HPDE6-E6E7 (cell line): ENCODE measurements around the gene SEMA3B.

Source experiments
- DNase-seq: peaks from one replicate; pipeline ENCODE4 v3.0.0; 2011; ENCODE audit warnings: missing footprints; ENCODE audit errors: extremely low spot score

Gene SEMA3B

DNA sequence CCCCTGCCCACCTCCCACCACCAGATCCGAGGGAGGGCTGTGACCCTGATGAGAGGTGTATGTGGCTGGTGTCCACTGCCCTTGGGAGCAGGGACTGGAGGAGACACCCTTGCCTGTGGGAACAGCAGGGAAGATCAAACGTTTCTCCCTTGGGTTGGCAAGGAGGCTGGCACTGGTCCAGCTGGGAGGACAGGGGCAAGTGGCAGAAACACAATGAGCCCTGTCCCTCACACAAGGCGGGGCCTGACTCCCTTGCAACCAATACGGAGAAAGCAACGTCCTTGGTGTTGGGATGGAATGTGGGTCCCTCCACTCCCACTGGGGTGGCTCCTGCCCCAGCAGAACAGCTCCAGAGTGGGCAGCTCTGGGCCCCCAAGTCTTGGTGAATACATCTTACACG, 48.4 kb downstream of the SEMA3B start:
- DNase-seq, result no peak

DNA sequence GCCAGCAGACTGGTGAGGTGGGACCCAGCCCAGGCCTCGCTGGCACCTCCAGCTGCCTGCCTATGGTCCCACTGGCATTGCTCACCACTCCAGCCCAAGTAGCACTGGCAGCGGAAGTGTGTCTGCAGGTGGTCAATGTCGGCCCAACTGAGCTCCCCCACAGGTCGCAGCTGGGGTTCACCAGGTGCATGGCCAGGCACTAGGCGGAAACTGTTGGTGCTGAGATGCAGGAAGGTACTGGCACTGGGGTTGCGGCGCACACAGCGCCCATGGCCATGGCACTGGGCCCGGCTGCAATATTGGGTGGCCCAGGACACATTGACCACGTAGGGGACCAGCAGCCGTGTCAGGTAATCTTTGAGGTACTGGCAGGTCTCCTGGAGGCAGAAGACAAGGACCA, 49.2 kb downstream of the SEMA3B start:
- no peak for DNase-seq

DNA sequence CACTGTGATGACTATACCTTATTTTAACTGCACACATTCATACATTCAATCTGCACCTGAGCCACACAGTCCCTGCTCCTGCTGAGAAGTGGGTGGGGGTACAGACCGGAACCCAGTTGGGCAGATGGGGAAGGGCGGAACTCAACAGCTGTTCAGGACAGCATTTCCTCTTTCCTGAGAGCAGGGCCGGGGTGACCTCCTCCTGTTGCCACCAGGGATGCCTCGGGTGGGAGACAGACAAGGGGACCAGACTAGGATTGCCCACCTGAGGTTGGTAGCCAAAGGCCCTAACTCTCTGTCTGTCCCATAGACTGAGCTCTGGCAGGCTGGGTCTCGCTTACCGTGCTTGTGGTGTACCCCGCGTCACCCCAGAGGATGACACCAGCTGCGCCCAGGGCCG, 49.7 kb downstream of the SEMA3B start:
- no peak for DNase-seq

DNA sequence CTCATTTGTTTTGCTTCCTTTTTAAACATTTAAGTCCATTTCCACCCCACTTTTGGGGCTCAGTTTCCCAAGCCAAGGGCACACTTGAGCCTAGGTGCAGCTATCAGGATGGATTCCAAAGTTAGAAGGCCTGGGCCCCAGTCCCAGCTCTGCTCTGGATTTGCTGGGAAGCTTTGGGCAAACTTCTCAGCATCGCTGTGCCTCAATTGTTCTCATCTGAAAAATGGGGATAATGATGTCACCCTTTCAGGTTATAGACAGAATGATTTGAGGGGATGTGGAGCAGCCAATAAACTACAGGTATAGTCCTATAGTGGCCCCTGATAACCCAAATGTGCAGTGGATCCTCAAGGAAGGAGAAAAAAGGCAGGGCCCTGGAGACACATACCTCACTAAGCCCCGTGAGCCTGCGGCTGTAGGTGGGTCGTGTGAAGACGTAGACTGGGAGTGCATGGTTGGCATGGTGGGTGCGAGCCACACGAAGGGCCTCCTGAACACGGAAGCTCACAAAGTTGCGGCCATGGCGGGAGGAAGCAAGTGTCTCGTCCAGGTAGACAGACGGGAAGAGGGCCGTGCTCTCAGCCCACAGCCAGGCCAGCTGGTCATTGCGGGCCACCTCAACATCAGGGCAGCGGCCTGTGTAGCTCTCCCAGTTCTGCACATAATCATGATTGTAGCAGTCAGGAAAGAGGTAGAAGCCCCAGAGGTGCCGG, 50.4 kb downstream of the SEMA3B start:
- DNase-seq, result no peak

DNA sequence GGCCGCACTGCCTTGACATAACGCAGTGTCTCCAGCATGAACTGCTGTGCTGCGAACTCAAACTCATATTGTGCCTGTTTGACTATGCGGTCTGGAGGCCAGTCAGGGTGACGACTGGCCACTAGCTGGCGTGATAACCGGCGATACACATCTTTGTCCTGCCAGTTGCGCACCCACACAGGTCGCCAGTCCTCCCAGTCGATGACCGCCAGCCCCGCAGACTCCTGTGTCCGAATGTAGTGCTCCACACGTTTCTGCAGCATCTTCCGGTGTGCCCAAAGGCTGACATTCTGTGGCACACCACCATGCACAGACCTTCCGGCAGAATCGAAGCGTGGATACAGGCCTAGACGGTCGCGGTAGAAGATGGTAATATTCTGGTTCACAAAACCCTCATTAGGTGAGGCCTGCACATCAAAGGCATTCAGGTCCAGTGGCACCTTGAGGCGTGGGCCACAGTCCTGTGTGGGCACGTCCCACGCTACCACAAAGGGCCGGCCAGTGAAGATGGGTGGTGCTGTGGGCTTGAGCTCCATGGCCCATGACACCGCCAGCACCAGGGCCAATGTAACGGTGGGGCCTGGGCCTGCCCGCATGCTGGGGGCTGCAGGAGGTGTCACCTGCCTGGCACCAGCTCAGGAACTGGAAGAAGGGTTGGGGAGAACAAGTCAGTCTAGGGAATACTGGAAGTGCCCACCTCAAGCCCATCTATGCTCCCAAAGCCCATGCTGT, 51.1 kb downstream of the SEMA3B start:
- DNase-seq, result no peak

DNA sequence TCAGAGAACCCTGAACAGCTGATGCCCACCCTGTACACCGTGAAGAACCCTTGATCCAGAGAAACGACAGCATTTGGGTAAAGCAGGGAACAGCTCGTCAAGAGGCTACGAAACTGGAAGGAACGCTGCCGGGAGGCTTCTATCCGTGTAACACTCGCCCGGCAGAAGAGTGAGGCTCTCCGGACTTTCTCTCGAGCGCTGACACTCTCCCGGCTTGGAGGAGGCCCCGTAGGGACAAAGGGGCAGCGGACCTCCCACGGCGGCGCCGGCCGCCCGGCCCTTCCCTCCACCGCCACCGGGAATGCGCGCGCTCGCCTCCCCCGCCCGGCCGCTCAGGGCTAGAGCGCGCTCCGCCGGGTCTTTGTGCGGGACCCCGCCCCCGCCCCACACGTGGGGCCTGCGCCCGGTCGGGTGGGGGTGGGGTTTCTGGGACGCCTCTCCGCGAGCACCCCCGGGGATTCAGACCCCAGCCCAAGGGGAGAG, 51.9 kb downstream of the SEMA3B start:
- no peak for DNase-seq

DNA sequence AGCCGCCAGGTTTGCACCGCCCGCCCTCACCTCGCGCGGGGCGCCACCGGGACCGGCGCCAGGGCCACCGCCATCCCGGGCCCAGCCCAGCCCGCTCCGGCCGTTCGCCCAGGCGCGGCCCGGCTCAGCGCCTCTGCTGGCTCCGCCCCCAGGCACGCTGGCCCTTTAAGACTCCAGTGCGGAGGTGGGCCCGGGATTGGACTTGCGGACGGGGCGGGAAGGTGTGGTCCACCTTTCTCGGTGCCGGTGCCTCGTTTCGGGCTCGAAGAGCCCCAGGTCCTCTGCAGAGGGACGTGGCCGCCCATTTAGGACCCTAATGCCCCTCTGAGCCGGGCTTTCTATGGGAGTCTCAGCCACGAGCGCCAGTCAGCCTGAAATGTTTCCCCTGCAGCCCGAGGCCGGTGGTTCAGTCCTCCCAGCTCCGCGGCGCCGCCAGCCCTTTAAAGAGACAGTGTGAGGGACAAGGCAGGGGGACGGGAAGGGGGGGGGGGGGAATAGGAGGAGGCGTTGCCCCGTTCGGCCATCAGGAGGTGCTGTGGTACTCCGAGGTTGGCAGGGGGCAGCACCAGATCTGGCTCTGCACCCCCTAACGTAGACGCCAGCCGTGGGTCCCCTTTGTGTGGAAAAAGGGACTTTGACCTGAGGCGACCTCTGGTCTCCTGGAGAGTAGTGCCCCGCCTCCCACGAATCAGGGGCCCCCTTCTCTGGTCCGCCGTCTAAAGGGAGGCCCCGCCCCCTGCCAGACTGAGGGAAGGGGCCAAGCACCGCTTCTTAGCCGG, 52.6 kb downstream of the SEMA3B start:
- DNase-seq, result peak; percentile 56

DNA sequence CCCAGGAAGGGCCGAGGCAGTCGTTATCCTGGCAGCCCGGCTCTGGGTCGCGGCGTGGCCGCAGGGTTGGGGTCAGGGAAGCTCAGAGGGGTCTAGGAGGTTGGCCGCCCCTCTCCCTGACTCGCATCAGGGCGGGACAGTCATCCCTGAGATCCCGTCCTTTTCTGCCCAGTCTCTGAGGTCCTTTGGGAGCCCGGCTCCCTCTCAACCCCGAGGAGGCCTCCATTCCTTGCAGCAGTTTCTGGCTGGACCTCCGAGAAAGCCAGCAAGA, 53.1 kb downstream of the SEMA3B start:
- DNase-seq, result no peak

DNA sequence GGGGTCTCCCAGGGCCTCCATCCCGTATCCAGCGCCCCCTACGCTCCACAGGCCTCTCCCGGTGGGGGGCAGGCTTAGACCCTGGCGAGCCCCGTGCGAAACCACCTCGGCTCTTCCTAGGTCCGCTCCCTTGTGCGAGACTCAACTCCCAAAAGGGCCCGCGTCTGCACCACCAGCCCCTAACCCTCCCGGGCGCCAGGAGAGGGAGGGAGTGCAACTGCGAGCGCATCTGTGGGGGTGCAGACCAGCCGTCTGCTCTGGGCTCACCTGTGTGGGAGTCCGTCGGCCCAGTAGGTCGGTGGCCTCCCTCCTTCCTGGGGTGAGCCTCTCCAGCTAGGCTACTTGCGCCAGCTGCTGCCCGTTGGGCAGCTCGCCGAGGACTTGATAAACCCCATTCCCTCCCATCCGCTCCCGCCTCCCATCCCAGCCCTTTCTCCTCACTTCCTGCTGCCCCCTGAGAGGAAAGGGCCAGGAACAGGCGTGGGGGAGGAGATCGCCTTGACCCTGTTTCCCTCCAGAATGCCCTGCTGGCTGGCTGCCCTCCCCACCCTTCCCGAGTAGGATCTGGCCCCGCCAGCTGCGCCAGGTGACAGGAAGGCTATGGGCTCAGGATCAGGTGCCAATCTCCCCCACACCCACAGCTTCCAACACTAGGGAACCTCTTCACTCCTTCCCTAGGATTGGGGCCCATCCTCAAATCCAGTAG, 53.6 kb downstream of the SEMA3B start, which contains the start of gene HYAL2:
Gene HYAL2 (minus strand): TSS at position 360 of the 706 bp plus-strand sequence. CDS start 2,256 bp downstream, outside the sequence.
- DNase-seq, result no peak

DNA sequence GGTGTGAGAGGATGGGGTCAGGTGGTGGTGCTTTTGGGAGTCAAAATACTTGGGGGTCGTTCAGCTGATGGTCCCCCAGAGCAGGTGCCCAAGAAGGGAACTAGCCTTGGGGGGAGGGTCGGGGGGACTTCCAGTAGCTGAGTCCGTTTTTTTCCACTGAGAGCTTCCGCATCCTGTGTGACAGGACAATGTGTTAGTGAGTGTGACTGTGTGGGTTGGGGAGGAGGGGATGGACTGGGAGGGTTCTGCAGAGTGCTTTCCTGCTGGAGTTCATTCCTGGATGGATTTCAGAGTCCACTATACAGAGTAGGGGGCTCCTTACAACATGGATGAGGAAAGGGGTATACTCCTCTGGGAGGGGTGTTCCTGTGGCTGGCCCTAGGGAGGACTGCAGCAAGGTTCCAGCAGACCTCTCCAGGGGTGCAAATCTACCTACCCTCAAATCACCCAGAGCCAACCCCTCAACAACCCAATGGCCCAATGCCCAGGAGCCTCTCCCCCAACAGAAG, 54.2 kb downstream of the SEMA3B start:
- DNase-seq, result no peak

DNA sequence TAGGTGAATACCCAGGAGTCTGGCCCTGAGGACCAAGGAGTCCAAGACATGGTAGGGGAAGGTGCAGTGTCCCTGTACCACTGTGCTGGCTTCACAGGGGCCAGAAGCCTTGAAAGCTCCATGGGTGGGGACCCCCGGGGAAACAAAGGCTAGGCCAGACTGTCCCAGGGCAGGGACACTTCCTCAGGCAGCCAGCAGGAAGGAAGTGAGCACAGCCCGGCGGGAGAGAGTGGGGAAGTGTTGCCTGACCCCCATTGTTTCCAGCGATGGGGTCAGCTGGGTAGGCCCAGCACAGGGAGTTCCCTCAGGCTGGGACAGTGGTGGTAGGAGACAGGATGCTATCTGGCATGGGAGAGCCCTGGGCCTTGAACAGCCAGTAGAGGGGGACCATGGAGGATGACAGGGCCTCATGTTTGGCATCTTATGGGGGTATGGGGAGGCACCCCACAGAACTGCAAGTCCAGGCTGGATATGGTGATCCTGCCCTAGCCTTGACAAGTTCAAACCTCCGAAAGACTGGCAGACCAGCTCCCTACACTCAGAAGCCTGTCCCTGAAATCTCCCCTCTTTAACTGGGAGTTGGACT, 54.8 kb downstream of the SEMA3B start:
- DNase-seq, result no peak

DNA sequence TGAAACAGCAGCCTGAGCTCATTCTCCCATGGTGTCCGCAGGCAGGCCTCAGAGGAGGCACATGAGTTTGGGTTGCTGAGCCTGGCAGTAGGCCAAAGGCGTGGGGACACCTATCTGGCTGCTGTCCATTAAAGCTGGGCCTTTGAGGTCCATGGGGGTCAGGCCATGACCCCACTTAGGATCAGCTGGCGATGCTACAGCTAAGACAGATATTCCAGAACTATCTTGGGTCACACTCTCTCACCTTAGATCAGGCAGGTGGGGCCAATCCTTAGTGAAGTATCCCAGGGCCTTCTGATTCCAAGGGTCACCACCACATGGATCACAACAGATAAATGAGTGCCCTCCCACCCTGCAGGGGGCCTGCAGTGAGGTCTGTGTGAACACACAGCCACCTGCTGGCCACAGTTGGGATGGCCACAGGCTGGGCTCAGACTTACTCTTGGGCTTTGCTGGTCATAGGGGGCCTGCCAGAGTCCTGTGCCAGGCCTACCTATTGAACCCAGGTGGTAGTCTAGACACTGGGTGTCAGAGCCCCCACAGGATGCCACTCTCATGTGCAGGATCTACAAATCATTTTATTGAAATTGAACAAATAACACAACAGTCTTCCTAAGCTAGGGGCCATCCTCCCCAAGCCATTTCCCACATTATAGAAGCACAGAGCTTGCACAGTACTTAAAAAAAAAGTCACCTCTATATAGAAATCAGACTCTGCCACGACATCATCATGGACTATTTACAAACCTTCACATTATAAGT, 55.6 kb downstream of the SEMA3B start:
- DNase-seq, result no peak

DNA sequence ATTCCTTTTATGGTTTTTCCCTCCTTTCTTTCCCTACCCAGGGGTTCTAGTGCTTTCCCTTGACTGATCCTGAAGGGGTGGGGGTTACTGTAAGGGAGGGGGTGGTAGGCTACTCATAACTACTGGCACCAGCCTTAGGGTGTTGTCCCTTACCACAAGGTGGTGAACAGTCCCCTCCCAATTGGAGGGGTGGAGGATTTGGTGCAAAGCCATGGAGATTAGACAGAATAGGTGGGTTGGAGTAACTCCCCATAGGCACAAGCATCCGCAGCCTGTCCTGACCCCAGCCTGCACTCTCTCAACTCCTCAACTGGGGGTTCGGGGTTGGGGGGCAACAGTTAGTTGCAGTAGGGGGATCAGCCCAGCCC, 56.1 kb downstream of the SEMA3B start:
- no peak for DNase-seq

DNA sequence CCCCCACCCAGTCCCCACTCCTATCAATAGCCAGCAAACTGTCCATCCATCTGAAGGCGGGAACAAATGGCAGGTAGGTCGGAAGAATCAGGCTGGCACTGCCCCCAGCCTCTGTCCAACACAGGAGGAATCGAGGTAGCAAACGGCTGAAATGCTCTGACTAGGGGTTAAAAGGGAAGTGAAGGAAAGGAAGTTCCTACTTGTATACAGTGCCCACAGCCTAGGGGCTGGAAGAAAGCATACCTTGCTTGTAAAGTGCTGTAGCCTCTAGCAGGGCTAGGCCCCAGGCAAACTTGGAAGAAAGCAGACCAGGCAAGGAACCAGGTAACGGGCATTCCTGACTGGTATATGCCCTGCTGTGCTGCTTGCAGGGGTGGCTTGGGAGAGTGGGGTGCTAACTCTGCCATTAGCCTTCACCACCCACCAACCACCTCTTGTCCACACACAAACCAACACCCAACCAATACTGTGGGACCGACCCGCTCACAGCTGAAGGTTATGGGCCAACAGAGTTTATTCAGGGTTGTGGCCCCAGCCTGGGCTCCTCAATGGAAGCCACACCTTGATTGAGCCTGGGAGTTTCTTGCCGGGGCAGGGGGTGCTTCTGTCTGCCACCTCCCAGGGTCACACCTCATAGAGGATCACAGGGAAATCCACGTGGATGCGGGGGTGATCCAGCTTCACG, 56.7 kb downstream of the SEMA3B start:
- no peak for DNase-seq

DNA sequence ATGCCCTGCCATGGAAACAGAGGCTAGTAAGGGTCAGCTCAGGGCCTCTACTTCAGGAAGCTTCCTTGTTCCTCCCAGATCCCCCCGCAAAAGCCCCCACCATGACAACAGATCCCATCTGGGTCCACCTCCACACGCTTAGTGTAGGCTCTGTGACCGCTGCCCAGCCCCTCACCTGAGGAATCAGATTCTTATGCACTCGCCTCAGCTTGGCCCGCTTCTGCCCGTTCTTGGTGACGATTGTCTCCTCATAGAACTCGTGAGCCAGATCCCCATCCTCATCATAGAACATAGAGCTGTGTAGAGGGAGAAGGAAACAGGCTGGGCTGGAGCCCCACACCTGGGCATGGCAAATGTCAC, 57.2 kb downstream of the SEMA3B start:
- DNase-seq, result no peak

DNA sequence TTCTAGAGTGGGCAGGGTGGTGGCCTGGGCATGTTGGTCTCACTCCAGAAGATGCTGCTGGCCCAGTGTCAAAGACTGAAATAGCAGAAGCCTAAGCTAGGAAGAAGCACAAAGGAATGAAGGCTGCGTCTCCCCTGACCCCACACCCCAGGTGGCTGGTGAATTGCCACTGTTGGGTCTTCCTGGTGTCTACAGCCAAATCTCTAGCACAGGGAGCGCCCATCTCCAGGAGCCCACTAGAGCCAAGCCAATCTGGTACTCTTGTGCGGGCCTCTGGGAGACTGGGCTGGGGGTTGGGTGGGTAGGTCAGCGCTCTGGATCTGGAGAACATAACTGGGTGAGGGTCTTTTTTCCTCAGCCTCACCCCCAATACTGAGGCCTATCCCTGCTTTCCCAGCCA, 58.2 kb downstream of the SEMA3B start:
- no peak for DNase-seq
